ENCODE measurements around the gene PSMD1.

PSMD1 gene

GRCh38 chr2:231037202-231037730, 19.4 kb upstream of the PSMD1 start, which contains the start of gene C2orf72:
C2orf72 (plus strand) TSS chr2:231037523; CDS start chr2:231037566, 43 bp downstream.
- no peaks in the 10 kb centered on the region for H3K4me1 ChIP-seq (ENCODE audit: control insufficient read depth, insufficient read depth, low read length)
- no peaks in the 10 kb centered on the region for H3K36me3 ChIP-seq (ENCODE audit: control insufficient read depth, insufficient read depth, low read length)
- peak within 1 kb of the TSS; percentile 63 for H3K4me3 ChIP-seq (ENCODE audit: low read depth, low read length)
- H3K9ac ChIP-seq (ENCODE audit: low read depth, low read length), result no peak within 1 kb of the TSS
- H3K9me3 ChIP-seq (ENCODE audit: control insufficient read depth, insufficient read depth, low read length), result no peaks in the 10 kb centered on the region
- H3K27me3 ChIP-seq (ENCODE audit: control insufficient read depth, insufficient read depth, low read length), result peaks cover 54% of the 10 kb centered on the region

GRCh38 chr2:231037731-231038482, 18.8 kb upstream of the PSMD1 start:
- Histone ChIP-seq H3K36me3 (ENCODE audit: control insufficient read depth, insufficient read depth, low read length) (no peaks in the 10 kb centered on the region), H3K9me3 (ENCODE audit: control insufficient read depth, insufficient read depth, low read length) (no peaks in the 10 kb centered on the region), H3K4me1 (ENCODE audit: control insufficient read depth, insufficient read depth, low read length) (no peaks in the 10 kb centered on the region), H3K9ac (ENCODE audit: low read depth, low read length) (no peak overlapping the region), H3K27me3 (ENCODE audit: control insufficient read depth, insufficient read depth, low read length) (peaks cover 53% of the 10 kb centered on the region), H3K4me3 (ENCODE audit: low read depth, low read length) (peak overlapping the region; percentile 63)

- no peaks in the 10 kb centered on the region for H3K4me1 ChIP-seq (ENCODE audit: control insufficient read depth, insufficient read depth, low read length)
- H3K27me3 ChIP-seq (ENCODE audit: control insufficient read depth, insufficient read depth, low read length), result peaks cover 50% of the 10 kb centered on the region
- peak overlapping the region; percentile 63 for H3K4me3 ChIP-seq (ENCODE audit: low read depth, low read length)
- no peaks in the 10 kb centered on the region for H3K36me3 ChIP-seq (ENCODE audit: control insufficient read depth, insufficient read depth, low read length)
- no peaks in the 10 kb centered on the region for H3K9me3 ChIP-seq (ENCODE audit: control insufficient read depth, insufficient read depth, low read length)
- H3K9ac ChIP-seq (ENCODE audit: low read depth, low read length), result peak overlapping the region; percentile 13
Observed at GRCh38 chr2:231038483-231039293, 18.0 kb upstream of the PSMD1 start.

- no peaks in the 10 kb centered on the region for H3K4me1 ChIP-seq (ENCODE audit: control insufficient read depth, insufficient read depth, low read length)
- no peaks in the 10 kb centered on the region for H3K36me3 ChIP-seq (ENCODE audit: control insufficient read depth, insufficient read depth, low read length)
- H3K9ac ChIP-seq (ENCODE audit: low read depth, low read length), result no peak overlapping the region
- peaks cover 50% of the 10 kb centered on the region for H3K27me3 ChIP-seq (ENCODE audit: control insufficient read depth, insufficient read depth, low read length)
- no peaks in the 10 kb centered on the region for H3K9me3 ChIP-seq (ENCODE audit: control insufficient read depth, insufficient read depth, low read length)
- no peak overlapping the region for H3K4me3 ChIP-seq (ENCODE audit: low read depth, low read length)
Observed at GRCh38 chr2:231039294-231039664, 17.4 kb upstream of the PSMD1 start.

- Histone ChIP-seq H3K9ac (ENCODE audit: low read depth, low read length) (no peak overlapping the region), H3K36me3 (ENCODE audit: control insufficient read depth, insufficient read depth, low read length) (no peaks in the 10 kb centered on the region), H3K9me3 (ENCODE audit: control insufficient read depth, insufficient read depth, low read length) (no peaks in the 10 kb centered on the region), H3K27me3 (ENCODE audit: control insufficient read depth, insufficient read depth, low read length) (peaks cover 48% of the 10 kb centered on the region), H3K4me1 (ENCODE audit: control insufficient read depth, insufficient read depth, low read length) (no peaks in the 10 kb centered on the region), H3K4me3 (ENCODE audit: low read depth, low read length) (no peak overlapping the region)
Observed at GRCh38 chr2:231039821-231040364, 16.8 kb upstream of the PSMD1 start.

- Histone ChIP-seq H3K4me1 (ENCODE audit: control insufficient read depth, insufficient read depth, low read length) (no peaks in the 10 kb centered on the region), H3K36me3 (ENCODE audit: control insufficient read depth, insufficient read depth, low read length) (no peaks in the 10 kb centered on the region), H3K9ac (ENCODE audit: low read depth, low read length) (no peak overlapping the region), H3K27me3 (ENCODE audit: control insufficient read depth, insufficient read depth, low read length) (peaks cover 38% of the 10 kb centered on the region), H3K4me3 (ENCODE audit: low read depth, low read length) (no peak overlapping the region), H3K9me3 (ENCODE audit: control insufficient read depth, insufficient read depth, low read length) (no peaks in the 10 kb centered on the region)
Observed at GRCh38 chr2:231041061-231041689, 15.5 kb upstream of the PSMD1 start.

GRCh38 chr2:231043796-231044195, 12.9 kb upstream of the PSMD1 start:
- Histone ChIP-seq H3K4me3 (ENCODE audit: low read depth, low read length) (no peak overlapping the region), H3K9ac (ENCODE audit: low read depth, low read length) (no peak overlapping the region), H3K4me1 (ENCODE audit: control insufficient read depth, insufficient read depth, low read length) (no peaks in the 10 kb centered on the region), H3K9me3 (ENCODE audit: control insufficient read depth, insufficient read depth, low read length) (no peaks in the 10 kb centered on the region), H3K27me3 (ENCODE audit: control insufficient read depth, insufficient read depth, low read length) (peaks cover 20% of the 10 kb centered on the region), H3K36me3 (ENCODE audit: control insufficient read depth, insufficient read depth, low read length) (no peaks in the 10 kb centered on the region)

- no peaks in the 10 kb centered on the region for H3K4me1 ChIP-seq (ENCODE audit: control insufficient read depth, insufficient read depth, low read length)
- H3K9me3 ChIP-seq (ENCODE audit: control insufficient read depth, insufficient read depth, low read length), result no peaks in the 10 kb centered on the region
- no peak overlapping the region for H3K9ac ChIP-seq (ENCODE audit: low read depth, low read length)
- peaks cover 19% of the 10 kb centered on the region for H3K27me3 ChIP-seq (ENCODE audit: control insufficient read depth, insufficient read depth, low read length)
- H3K36me3 ChIP-seq (ENCODE audit: control insufficient read depth, insufficient read depth, low read length), result no peaks in the 10 kb centered on the region
- no peak overlapping the region for H3K4me3 ChIP-seq (ENCODE audit: low read depth, low read length)
Observed at GRCh38 chr2:231046916-231047273, 9.8 kb upstream of the PSMD1 start.

- Histone ChIP-seq H3K27me3 (ENCODE audit: control insufficient read depth, insufficient read depth, low read length) (peaks cover 24% of the 10 kb centered on the region), H3K4me3 (ENCODE audit: low read depth, low read length) (no peak overlapping the region), H3K36me3 (ENCODE audit: control insufficient read depth, insufficient read depth, low read length) (no peaks in the 10 kb centered on the region), H3K9ac (ENCODE audit: low read depth, low read length) (no peak overlapping the region), H3K9me3 (ENCODE audit: control insufficient read depth, insufficient read depth, low read length) (no peaks in the 10 kb centered on the region), H3K4me1 (ENCODE audit: control insufficient read depth, insufficient read depth, low read length) (no peaks in the 10 kb centered on the region)
Observed at GRCh38 chr2:231047274-231047922, 9.3 kb upstream of the PSMD1 start.

GRCh38 chr2:231047923-231048915, 8.4 kb upstream of the PSMD1 start:
- H3K27me3 ChIP-seq (ENCODE audit: control insufficient read depth, insufficient read depth, low read length), result peaks cover 27% of the 10 kb centered on the region
- no peak overlapping the region for H3K9ac ChIP-seq (ENCODE audit: low read depth, low read length)
- H3K36me3 ChIP-seq (ENCODE audit: control insufficient read depth, insufficient read depth, low read length), result no peaks in the 10 kb centered on the region
- H3K4me3 ChIP-seq (ENCODE audit: low read depth, low read length), result no peak overlapping the region
- H3K9me3 ChIP-seq (ENCODE audit: control insufficient read depth, insufficient read depth, low read length), result no peaks in the 10 kb centered on the region
- H3K4me1 ChIP-seq (ENCODE audit: control insufficient read depth, insufficient read depth, low read length), result no peaks in the 10 kb centered on the region
